CD8-positive, alpha-beta memory T cell (primary cell): ENCODE data around the gene SCN2A. TPM values are rescaled to one million over a fixed set of nuclear protein-coding genes. Genes with fewer than 3 reads are reported as not detected.
"Not testable (repeated sequence)": the region's sequence is repeated elsewhere in the genome, so short reads cannot be mapped to it uniquely, and the experiment has no call there.

Source experiments
- CTCF ChIA-PET: fragments of 350-600 bp; sonication (Branson Sonifier 250); formaldehyde crosslinking; loops from one replicate; lab custom pipeline; 2021; ENCODE audit warnings: antibody characterized with exemption; lab: Charles Lee
- POLR2A ChIA-PET: fragments of 350-600 bp; sonication (Branson Sonifier 250); formaldehyde crosslinking; loops from one replicate; lab custom pipeline; 2021; ENCODE audit warnings: antibody characterized with exemption; lab: Charles Lee
- DNase-seq, 5 donors: peaks; one replicate each; pipeline versions ENCODE4 v3.0.0 to v3.0.0-alpha.2; 2020 to 2022; ENCODE audit warnings: mixed read lengths in 1 of 5
- H3K27ac ChIP-seq: one replicate; pipeline ENCODE4 v1.7.0; 2013; ENCODE audit warnings: low read depth, mild to moderate bottlenecking, low read length, moderate library complexity
- H3K27me3 ChIP-seq: 2 replicates; pipeline ENCODE4 v1.7.0; 2013; ENCODE audit warnings: low read length, mild to moderate bottlenecking; ENCODE audit not compliant: insufficient read depth, poor library complexity, severe bottlenecking
- H3K36me3 ChIP-seq: 2 replicates; pipeline ENCODE4 v1.7.0; 2013; ENCODE audit warnings: mild to moderate bottlenecking, low read length, moderate library complexity; ENCODE audit not compliant: insufficient read depth
- H3K4me1 ChIP-seq: 2 replicates; pipeline ENCODE4 v1.7.0; 2013; ENCODE audit warnings: mild to moderate bottlenecking, low read length, moderate library complexity; ENCODE audit not compliant: insufficient read depth
- H3K4me3 ChIP-seq: 2 replicates; pipeline ENCODE4 v1.7.0; 2013; ENCODE audit warnings: mild to moderate bottlenecking, low read length
- H3K9me3 ChIP-seq: 2 replicates; pipeline ENCODE4 v1.7.0; 2013; ENCODE audit warnings: mild to moderate bottlenecking, low read length
- H3K27ac Mint-ChIP-seq, 8 donors: one replicate each; pipeline ENCODE4 v1.8.0; 2020 to 2021; ENCODE audit warnings: mixed read lengths in 8 of 8, mild to moderate bottlenecking in 6 of 8, inconsistent platforms in 3 of 8, moderate library complexity in 3 of 8
- H3K27me3 Mint-ChIP-seq, 2 donors: one replicate each; pipeline ENCODE4 v1.8.0; 2020 to 2021; ENCODE audit warnings: mixed read lengths in 2 of 2, mild to moderate bottlenecking in 1 of 2, moderate library complexity in 1 of 2
- H3K36me3 Mint-ChIP-seq, 3 donors: one replicate each; pipeline ENCODE4 v1.8.0; 2020 to 2021; ENCODE audit warnings: mixed read lengths in 3 of 3, inconsistent platforms in 1 of 3, mild to moderate bottlenecking in 1 of 3
- H3K4me1 Mint-ChIP-seq, 3 donors: one replicate each; pipeline ENCODE4 v1.8.0; 2020 to 2021; ENCODE audit warnings: mixed read lengths in 3 of 3, inconsistent platforms in 1 of 3, mild to moderate bottlenecking in 1 of 3
- H3K4me3 Mint-ChIP-seq, 7 donors: one replicate each; pipeline ENCODE4 v1.8.0; 2020 to 2021; ENCODE audit warnings: mixed read lengths in 7 of 7, mild to moderate bottlenecking in 6 of 7, moderate library complexity in 4 of 7, inconsistent platforms in 2 of 7
- H3K9me3 Mint-ChIP-seq, 5 donors: one replicate each; pipeline ENCODE4 v1.8.0; 2020 to 2022; ENCODE audit warnings: mixed read lengths in 5 of 5, mild to moderate bottlenecking in 3 of 5, moderate library complexity in 2 of 5, inconsistent platforms in 1 of 5
- polyA plus RNA-seq: library from polyadenylated mRNA; unstranded; fragments of 300-500 nt; fragmentation: Illumina TruSeq; gene quantifications from one replicate; pipeline ENCODE4 v1.2.3, GENCODE V29; 2021
- total RNA-seq, 2 experiments: library from RNA; stranded (reverse); gene quantifications; one replicate each; pipeline ENCODE4 v1.2.3, GENCODE V29; 2021

The SCN2A gene
- total and polyA plus RNA-seq, 3 experiments from 2014 or later = not detected

DNA sequence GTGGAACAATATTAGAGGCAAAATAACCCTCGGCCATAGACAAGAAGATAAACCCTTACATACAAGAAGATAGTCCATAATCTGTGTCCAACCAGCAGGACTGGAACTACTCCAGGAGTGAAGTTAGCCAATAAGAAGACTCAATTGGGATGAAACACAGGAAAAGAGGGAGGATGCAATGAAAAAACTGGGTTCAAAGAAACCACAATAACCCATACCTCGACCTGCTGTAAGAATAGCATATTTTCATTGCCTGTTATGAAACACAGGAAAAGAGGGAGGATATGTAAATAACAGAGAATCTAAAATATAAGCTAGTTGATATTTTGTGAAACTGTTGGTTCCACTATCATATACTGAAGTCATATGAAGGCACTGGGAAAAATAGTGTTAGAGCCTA, 143.1 kb downstream of the SCN2A start:
- Mint-ChIP-seq H3K4me1 (no peaks in the 10 kb centered on the region), H3K4me3 (no peak overlapping the region), H3K27me3 (peaks cover 1 to 5% of the 10 kb centered on the region in 2 donors), H3K36me3 (no peaks in the 10 kb centered on the region), H3K27ac (no peak overlapping the region), H3K9me3 (no peaks in the 10 kb centered on the region)
- no peaks in the 10 kb centered on the region for H3K27me3 ChIP-seq
- no peak for DNase-seq
- no peaks in the 10 kb centered on the region for H3K4me1 ChIP-seq
- ChIA-PET POLR2A (no interaction called here), CTCF (no interaction called here)
- no peaks in the 10 kb centered on the region for H3K36me3 ChIP-seq
- no peak overlapping the region for H3K27ac ChIP-seq
- H3K4me3 ChIP-seq = no peak overlapping the region
- H3K9me3 ChIP-seq = no peaks in the 10 kb centered on the region

DNA sequence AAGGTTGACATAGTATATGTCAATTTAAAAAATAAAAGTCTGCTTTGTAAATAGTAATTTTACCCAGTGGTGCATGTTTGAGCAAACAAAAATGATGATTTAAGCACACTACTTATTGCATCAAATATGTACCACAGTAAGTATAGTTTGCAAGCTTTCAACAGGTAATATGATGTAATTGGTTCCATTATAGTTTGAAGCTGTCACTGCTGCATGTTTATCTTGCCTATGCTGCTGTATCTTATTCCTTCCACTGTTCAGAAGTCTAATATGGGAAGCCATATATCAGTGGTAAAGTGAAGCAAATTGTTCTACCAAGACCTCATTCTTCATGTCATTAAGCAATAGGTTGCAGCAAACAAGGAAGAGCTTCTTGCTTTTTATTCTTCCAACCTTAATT, 151.7 kb downstream of the SCN2A start:
- DNase-seq = no peak
- H3K27ac Mint-ChIP-seq = no peak overlapping the region
- Histone ChIP-seq H3K27me3 (no peaks in the 10 kb centered on the region), H3K4me1 (no peaks in the 10 kb centered on the region), H3K27ac (no peak overlapping the region), H3K9me3 (no peaks in the 10 kb centered on the region), H3K36me3 (no peaks in the 10 kb centered on the region), H3K4me3 (no peak overlapping the region)
- ChIA-PET POLR2A (no interaction called here), CTCF (no interaction called here)
- no peaks in the 10 kb centered on the region for H3K9me3 Mint-ChIP-seq
- H3K36me3 Mint-ChIP-seq = no peaks in the 10 kb centered on the region
- no peak overlapping the region for H3K4me3 Mint-ChIP-seq
- H3K4me1 Mint-ChIP-seq = peaks cover 7 to 11% (median 7%) of the 10 kb centered on the region in 3 donors
- H3K27me3 Mint-ChIP-seq = peaks cover 0 to 5% of the 10 kb centered on the region in 2 donors

DNA sequence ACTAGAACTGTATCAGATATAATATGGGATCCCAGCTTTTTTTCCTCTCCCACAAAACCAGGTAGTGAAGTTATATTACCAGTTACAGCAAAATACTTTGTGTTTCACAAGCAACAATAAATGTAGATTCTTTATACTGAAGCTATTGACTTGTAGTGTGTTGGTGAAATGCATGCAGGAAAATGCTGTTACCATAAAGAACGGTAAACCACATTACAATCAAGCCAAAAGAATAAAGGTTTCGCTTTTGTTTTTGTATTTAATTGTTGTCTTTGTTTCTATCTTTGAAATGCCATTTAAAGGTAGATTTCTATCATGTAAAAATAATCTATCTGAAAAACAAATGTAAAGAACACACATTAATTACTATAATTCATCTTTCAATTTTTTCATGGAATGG, 152.6 kb downstream of the SCN2A start:
- Histone ChIP-seq H3K4me3 (no peak overlapping the region), H3K4me1 (no peaks in the 10 kb centered on the region), H3K9me3 (no peaks in the 10 kb centered on the region), H3K36me3 (no peaks in the 10 kb centered on the region), H3K27me3 (no peaks in the 10 kb centered on the region), H3K27ac (no peak overlapping the region)
- Mint-ChIP-seq H3K27me3 (peaks cover 2 to 8% of the 10 kb centered on the region in 2 donors), H3K27ac (peak overlapping the region in 1 of 8 donors; percentile 5), H3K4me1 (peaks cover 7 to 11% (median 7%) of the 10 kb centered on the region in 3 donors), H3K4me3 (peak overlapping the region in 1 of 7 donors; percentile 5), H3K36me3 (no peaks in the 10 kb centered on the region), H3K9me3 (no peaks in the 10 kb centered on the region)
- CTCF ChIA-PET = interaction anchor here (0.5 kb wide), 1 partner anchor 27 kb away, joined by 3 read pairs; no protein-coding TSS in a partner anchor
- POLR2A ChIA-PET = no interaction called here
- no peak for DNase-seq

DNA sequence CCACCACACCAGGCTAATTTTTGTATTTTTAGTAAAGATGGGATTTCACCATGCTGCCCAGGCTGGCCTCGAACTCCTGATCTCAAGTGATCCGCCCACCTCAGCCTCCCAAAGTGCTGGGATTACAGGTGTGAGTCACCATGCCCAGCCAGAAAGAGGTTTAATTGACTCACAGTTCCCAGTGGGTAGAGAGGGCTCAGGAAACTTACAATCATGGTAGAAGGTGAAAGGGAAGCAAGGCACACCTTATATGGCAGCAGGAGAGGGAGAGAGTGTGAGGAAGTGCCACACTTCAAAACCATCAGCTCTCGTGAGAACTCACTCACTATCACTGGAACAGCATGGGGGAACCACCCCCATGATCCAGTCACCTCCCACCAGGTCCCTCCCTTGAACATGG, 159.4 kb downstream of the SCN2A start:
- H3K4me1 ChIP-seq, POLR2A ChIA-PET, DNase-seq, H3K4me3 ChIP-seq, H3K36me3 Mint-ChIP-seq, H3K36me3 ChIP-seq, H3K9me3 Mint-ChIP-seq, CTCF ChIA-PET, H3K9me3 ChIP-seq, H3K4me1 Mint-ChIP-seq, H3K27ac ChIP-seq, H3K27me3 ChIP-seq, H3K4me3 Mint-ChIP-seq, H3K27ac Mint-ChIP-seq: not testable (repeated sequence)
- H3K27me3 Mint-ChIP-seq = peaks cover 9 to 32% of the 10 kb centered on the region in 2 donors

- DNase-seq = peak in 2 of 5 donors; percentile 17
- no peaks in the 10 kb centered on the region for H3K4me1 Mint-ChIP-seq
- H3K27ac Mint-ChIP-seq = no peak overlapping the region
- Histone ChIP-seq H3K27ac (no peak overlapping the region), H3K4me1 (no peaks in the 10 kb centered on the region), H3K36me3 (no peaks in the 10 kb centered on the region), H3K9me3 (no peaks in the 10 kb centered on the region), H3K4me3 (no peak overlapping the region), H3K27me3 (no peaks in the 10 kb centered on the region)
- H3K4me3 Mint-ChIP-seq = no peak overlapping the region
- ChIA-PET POLR2A (no interaction called here), CTCF (interaction anchor here (0.9 kb wide), 1 partner anchor 472 kb away, joined by 3 read pairs; no protein-coding TSS in a partner anchor)
- H3K27me3 Mint-ChIP-seq = peaks cover 7 to 35% of the 10 kb centered on the region in 2 donors
- no peaks in the 10 kb centered on the region for H3K9me3 Mint-ChIP-seq
- H3K36me3 Mint-ChIP-seq = no peaks in the 10 kb centered on the region
Measured at GRCh38 chr2:165401285-165401852, 162.2 kb downstream of the SCN2A start.

GRCh38 chr2:165402162-165402561, 162.9 kb downstream of the SCN2A start:
- H3K27ac Mint-ChIP-seq = no peak overlapping the region
- H3K9me3 Mint-ChIP-seq = no peaks in the 10 kb centered on the region
- no peaks in the 10 kb centered on the region for H3K4me1 Mint-ChIP-seq
- H3K36me3 Mint-ChIP-seq = no peaks in the 10 kb centered on the region
- H3K4me3 ChIP-seq = no peak overlapping the region
- ChIA-PET CTCF (interaction anchor here (2.0 kb wide), 1 partner anchor 472 kb away, joined by 7 read pairs; no protein-coding TSS in a partner anchor), POLR2A (no interaction called here)
- H3K36me3 ChIP-seq = no peaks in the 10 kb centered on the region
- H3K4me3 Mint-ChIP-seq = no peak overlapping the region
- H3K27me3 Mint-ChIP-seq = peaks cover 5 to 35% of the 10 kb centered on the region in 2 donors
- no peaks in the 10 kb centered on the region for H3K9me3 ChIP-seq
- no peaks in the 10 kb centered on the region for H3K4me1 ChIP-seq
- DNase-seq = no peak
- no peak overlapping the region for H3K27ac ChIP-seq
- no peaks in the 10 kb centered on the region for H3K27me3 ChIP-seq

DNA sequence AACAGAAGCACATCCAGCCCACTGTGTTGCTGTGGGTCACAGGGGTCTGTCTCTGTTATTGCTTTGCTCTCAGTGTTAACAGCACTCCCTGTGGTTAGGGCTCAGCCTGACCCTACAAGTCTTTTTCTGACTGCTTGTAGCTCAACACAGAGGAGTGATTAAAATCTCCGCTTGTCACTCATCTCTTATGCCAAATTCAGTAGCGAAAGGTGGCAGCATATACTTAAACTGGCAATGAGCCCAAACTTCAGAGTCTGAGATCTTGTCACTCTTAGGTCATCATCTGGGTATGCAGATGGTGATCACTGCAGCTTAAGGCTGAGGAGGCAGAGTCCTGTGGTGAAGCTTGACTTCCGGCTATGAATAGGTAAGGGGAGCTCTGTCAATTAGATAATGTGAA, 167.0 kb downstream of the SCN2A start:
- Histone ChIP-seq H3K4me3 (no peak overlapping the region), H3K27ac (no peak overlapping the region), H3K4me1 (no peaks in the 10 kb centered on the region), H3K9me3 (no peaks in the 10 kb centered on the region), H3K27me3 (no peaks in the 10 kb centered on the region), H3K36me3 (no peaks in the 10 kb centered on the region)
- no peaks in the 10 kb centered on the region for H3K4me1 Mint-ChIP-seq
- H3K27ac Mint-ChIP-seq = no peak overlapping the region
- ChIA-PET CTCF (no interaction called here), POLR2A (no interaction called here)
- DNase-seq = no peak
- H3K27me3 Mint-ChIP-seq = peaks cover 3 to 22% of the 10 kb centered on the region in 2 donors
- H3K9me3 Mint-ChIP-seq = no peaks in the 10 kb centered on the region
- H3K4me3 Mint-ChIP-seq = no peak overlapping the region
- H3K36me3 Mint-ChIP-seq = no peaks in the 10 kb centered on the region

DNA sequence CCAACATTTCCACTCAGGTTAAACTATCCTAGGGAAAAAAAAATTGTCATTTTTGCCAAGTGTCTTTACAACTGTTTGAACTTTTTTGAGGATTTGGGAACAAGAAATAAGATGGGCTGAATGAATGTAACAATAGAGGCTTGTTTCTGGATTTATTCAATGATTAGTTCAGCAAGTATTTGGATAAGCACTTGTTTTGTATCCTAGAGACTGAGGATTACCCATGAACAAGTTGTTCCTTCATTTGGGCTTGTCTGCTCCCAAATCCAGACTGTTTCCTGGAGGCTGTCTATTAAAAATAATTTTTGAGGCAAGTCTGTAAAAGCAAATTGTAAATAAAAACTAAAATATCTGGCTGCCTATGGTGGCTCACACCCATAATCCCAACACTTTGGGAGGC, 168.3 kb downstream of the SCN2A start:
- Mint-ChIP-seq H3K27ac (no peak overlapping the region), H3K4me1 (no peaks in the 10 kb centered on the region), H3K9me3 (no peaks in the 10 kb centered on the region), H3K36me3 (no peaks in the 10 kb centered on the region), H3K27me3 (peaks cover 1 to 10% of the 10 kb centered on the region in 2 donors), H3K4me3 (no peak overlapping the region)
- H3K9me3 ChIP-seq = no peaks in the 10 kb centered on the region
- CTCF ChIA-PET = no interaction called here
- DNase-seq = no peak
- no peak overlapping the region for H3K27ac ChIP-seq
- H3K36me3 ChIP-seq = no peaks in the 10 kb centered on the region
- POLR2A ChIA-PET = no interaction called here
- H3K27me3 ChIP-seq = no peaks in the 10 kb centered on the region
- no peaks in the 10 kb centered on the region for H3K4me1 ChIP-seq
- no peak overlapping the region for H3K4me3 ChIP-seq
